Neural progenitor cell (in vitro differentiated cells): ENCODE data around the gene HMGXB4.

ENCODE experiments used
- EZH2 ChIP-seq: fragments of 200-600 bp; sonication (generic); IDR thresholded peaks from 2 replicates; pipeline ENCODE4 v1.6.1; 2017; ENCODE audit warnings: antibody characterized with exemption, mild to moderate bottlenecking, moderate library complexity
- TF ChIP-seq, protein P1 (sequence below): fragments of 200-600 bp; sonication (generic); IDR thresholded peaks from 2 replicates; pipeline ENCODE4 v1.5.1; 2017; ENCODE audit warnings: antibody characterized with exemption, mild to moderate bottlenecking

DNA sequence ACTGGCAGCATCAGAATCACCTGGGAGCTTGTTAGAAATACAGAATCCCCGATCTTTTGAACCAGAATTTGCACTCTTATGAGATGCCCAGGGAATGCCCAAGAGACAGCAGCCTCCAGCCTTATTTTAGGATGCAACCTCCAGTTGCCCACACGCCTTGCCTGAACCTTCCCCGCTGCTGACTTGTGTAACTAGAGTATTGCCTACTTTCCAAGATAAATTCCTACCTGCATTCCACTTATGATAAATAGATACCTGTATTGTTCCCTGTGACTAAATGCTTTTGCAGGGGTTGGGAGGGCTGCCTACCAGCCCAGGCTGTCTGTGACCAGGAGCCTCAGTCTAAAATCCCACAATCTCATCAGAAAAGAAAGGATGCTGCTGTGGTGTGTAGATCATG, 44.3 kb upstream of the HMGXB4 start:
- TF ChIP-seq, protein P1, sequence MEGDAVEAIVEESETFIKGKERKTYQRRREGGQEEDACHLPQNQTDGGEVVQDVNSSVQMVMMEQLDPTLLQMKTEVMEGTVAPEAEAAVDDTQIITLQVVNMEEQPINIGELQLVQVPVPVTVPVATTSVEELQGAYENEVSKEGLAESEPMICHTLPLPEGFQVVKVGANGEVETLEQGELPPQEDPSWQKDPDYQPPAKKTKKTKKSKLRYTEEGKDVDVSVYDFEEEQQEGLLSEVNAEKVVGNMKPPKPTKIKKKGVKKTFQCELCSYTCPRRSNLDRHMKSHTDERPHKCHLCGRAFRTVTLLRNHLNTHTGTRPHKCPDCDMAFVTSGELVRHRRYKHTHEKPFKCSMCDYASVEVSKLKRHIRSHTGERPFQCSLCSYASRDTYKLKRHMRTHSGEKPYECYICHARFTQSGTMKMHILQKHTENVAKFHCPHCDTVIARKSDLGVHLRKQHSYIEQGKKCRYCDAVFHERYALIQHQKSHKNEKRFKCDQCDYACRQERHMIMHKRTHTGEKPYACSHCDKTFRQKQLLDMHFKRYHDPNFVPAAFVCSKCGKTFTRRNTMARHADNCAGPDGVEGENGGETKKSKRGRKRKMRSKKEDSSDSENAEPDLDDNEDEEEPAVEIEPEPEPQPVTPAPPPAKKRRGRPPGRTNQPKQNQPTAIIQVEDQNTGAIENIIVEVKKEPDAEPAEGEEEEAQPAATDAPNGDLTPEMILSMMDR: no peak
- no peak for TF ChIP-seq EZH2
